SK-N-SH treated with all-trans-retinoic acid at 6 μM for 48 hours (cell line): ENCODE measurements around the gene RINL.

Experiments used
- ARNTL ChIP-seq: fragments of 450-650 bp; formaldehyde crosslinking; IDR thresholded peaks from 2 replicates; pipeline ENCODE4 v1.5.0; 2020; ENCODE audit warnings: low read depth, mild to moderate bottlenecking, moderate library complexity, borderline replicate concordance
- CSDC2 ChIP-seq: fragments of 250-450 bp; sonication (Bioruptor Pico); IDR thresholded peaks from 2 replicates; pipeline ENCODE4 v1.5.0; 2020; ENCODE audit warnings: mild to moderate bottlenecking, moderate library complexity
- ESRRG ChIP-seq: fragments of 250-450 bp; sonication (Bioruptor Pico); IDR thresholded peaks from 2 replicates; pipeline ENCODE4 v1.6.1; 2021; ENCODE audit warnings: mild to moderate bottlenecking
- ISL1 ChIP-seq: fragments of 250-450 bp; sonication (Bioruptor Pico); IDR thresholded peaks from 2 replicates; pipeline ENCODE4 v2.1.2; 2022; ENCODE audit warnings: mild to moderate bottlenecking, moderate library complexity
- OSR1 ChIP-seq: fragments of 250-450 bp; sonication (Bioruptor Pico); IDR thresholded peaks from 2 replicates; pipeline ENCODE4 v1.8.0; 2022; ENCODE audit warnings: moderate library complexity, mild to moderate bottlenecking, inconsistent platforms
- PPARA ChIP-seq: fragments of 250-450 bp; sonication (Bioruptor Pico); IDR thresholded peaks from 2 replicates; pipeline ENCODE4 v1.5.0; 2020; ENCODE audit warnings: mild to moderate bottlenecking, borderline replicate concordance
- RARB ChIP-seq: fragments of 250-450 bp; sonication (Bioruptor Pico); IDR thresholded peaks from 2 replicates; pipeline ENCODE4 v1.8.0; 2021; ENCODE audit warnings: mild to moderate bottlenecking, moderate library complexity
- SNAI2 ChIP-seq: fragments of 250-450 bp; sonication (Bioruptor Pico); IDR thresholded peaks from 2 replicates; pipeline ENCODE4 v1.5.0; 2020; ENCODE audit warnings: mild to moderate bottlenecking, moderate library complexity
- TCF4 ChIP-seq: fragments of 250-450 bp; sonication (Bioruptor Pico); IDR thresholded peaks from 2 replicates; pipeline ENCODE4 v1.8.0; 2021; ENCODE audit warnings: mild to moderate bottlenecking, moderate library complexity, borderline replicate concordance
- ZFP30 ChIP-seq: fragments of 450-650 bp; formaldehyde crosslinking; IDR thresholded peaks from 2 replicates; pipeline ENCODE4 v1.5.0; 2022; ENCODE audit warnings: mild to moderate bottlenecking, moderate library complexity
- ZNF565 ChIP-seq: fragments of 450-650 bp; formaldehyde crosslinking; conservative IDR thresholded peaks from 2 replicates; pipeline ENCODE4 v1.5.0; 2020; ENCODE audit warnings: low read depth, mild to moderate bottlenecking, moderate library complexity
- ZNF70 ChIP-seq: fragments of 450-650 bp; formaldehyde crosslinking; IDR thresholded peaks from 2 replicates; pipeline ENCODE4 v1.5.0; 2020; ENCODE audit warnings: mild to moderate bottlenecking, moderate library complexity
- TF ChIP-seq, protein P1 (sequence below): fragments of 250-450 bp; sonication (Bioruptor Pico); IDR thresholded peaks from 2 replicates; pipeline ENCODE4 v1.8.0; 2020; ENCODE audit warnings: mild to moderate bottlenecking, moderate library complexity, borderline replicate concordance
- TF ChIP-seq, protein P2 (sequence below): fragments of 250-450 bp; sonication (Bioruptor Pico); IDR thresholded peaks from 2 replicates; pipeline ENCODE4 v1.5.1; 2020; ENCODE audit warnings: low read depth, mild to moderate bottlenecking, moderate library complexity

DNA sequence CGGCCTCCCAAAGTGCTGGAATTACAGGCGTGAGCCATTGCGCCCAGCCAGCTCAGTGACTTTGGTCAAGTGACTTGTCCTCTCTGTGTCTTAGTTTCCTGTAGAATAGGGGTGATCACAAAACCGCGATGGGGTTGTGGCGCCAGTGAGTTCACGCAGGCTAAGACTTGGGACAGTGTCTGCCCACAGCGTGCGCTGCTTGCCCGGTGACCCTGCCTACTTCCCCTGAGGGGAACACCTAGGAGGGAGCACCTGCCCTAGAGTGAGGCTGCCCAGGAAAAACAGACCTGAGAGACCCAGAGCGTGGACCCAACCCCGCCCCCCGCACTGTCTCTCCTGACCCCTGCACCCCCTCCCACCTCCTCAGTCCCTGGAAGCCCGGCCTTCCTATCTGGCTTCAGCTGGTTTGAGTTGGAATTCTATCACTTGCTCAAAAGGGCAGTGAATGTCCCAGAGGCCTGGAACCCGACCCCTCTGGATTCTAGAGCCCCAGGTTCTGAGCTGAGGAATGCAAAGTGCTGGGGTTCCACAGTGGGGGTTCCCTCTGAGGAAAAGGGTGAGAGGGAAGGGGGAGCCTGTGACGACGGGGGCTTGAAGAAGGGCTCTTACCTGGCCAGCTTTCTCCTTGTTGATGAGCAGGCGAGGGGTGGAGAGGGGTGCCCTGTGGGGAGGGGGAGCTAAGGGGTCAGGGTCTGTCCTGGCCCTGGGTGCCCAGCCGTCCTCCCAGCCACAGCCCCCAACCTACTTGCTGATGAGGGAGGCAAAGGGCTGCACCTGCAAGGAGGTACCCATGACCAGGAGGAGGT is 2.2 kb upstream of the RINL start:
- TF ChIP-seq RARB (CRISPR knock-in tag) (no peak), SNAI2 (CRISPR knock-in tag) (no peak), ARNTL (CRISPR knock-in tag) (no peak), ISL1 (CRISPR knock-in tag) (no peak), CSDC2 (CRISPR knock-in tag) (no peak), ZNF565 (CRISPR knock-in tag) (no peak), PPARA (no peak), ZNF70 (CRISPR knock-in tag) (no peak), ZFP30 (CRISPR knock-in tag) (no peak), ESRRG (CRISPR knock-in tag) (no peak), TCF4 (CRISPR knock-in tag) (no peak), OSR1 (CRISPR knock-in tag) (no peak)
- TF ChIP-seq, protein P1, sequence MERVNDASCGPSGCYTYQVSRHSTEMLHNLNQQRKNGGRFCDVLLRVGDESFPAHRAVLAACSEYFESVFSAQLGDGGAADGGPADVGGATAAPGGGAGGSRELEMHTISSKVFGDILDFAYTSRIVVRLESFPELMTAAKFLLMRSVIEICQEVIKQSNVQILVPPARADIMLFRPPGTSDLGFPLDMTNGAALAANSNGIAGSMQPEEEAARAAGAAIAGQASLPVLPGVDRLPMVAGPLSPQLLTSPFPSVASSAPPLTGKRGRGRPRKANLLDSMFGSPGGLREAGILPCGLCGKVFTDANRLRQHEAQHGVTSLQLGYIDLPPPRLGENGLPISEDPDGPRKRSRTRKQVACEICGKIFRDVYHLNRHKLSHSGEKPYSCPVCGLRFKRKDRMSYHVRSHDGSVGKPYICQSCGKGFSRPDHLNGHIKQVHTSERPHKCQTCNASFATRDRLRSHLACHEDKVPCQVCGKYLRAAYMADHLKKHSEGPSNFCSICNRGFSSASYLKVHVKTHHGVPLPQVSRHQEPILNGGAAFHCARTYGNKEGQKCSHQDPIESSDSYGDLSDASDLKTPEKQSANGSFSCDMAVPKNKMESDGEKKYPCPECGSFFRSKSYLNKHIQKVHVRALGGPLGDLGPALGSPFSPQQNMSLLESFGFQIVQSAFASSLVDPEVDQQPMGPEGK (CRISPR knock-in tag) = no peak
- TF ChIP-seq, protein P2, sequence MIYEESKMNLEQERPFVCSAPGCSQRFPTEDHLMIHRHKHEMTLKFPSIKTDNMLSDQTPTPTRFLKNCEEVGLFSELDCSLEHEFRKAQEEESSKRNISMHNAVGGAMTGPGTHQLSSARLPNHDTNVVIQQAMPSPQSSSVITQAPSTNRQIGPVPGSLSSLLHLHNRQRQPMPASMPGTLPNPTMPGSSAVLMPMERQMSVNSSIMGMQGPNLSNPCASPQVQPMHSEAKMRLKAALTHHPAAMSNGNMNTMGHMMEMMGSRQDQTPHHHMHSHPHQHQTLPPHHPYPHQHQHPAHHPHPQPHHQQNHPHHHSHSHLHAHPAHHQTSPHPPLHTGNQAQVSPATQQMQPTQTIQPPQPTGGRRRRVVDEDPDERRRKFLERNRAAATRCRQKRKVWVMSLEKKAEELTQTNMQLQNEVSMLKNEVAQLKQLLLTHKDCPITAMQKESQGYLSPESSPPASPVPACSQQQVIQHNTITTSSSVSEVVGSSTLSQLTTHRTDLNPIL = no peak
